K562 (cell line): ENCODE data around the gene PRDX1. TPM values are rescaled to one million over a fixed set of nuclear protein-coding genes. Genes with fewer than 3 reads are reported as not detected.

ENCODE experiments used
- ARID2 ChIP-seq: fragments of 450-650 bp; IDR thresholded peaks from 2 replicates; pipeline ENCODE4 v1.6.1; 2017; ENCODE audit warnings: antibody characterized with exemption, mild to moderate bottlenecking
- BHLHE40 ChIP-seq: IDR thresholded peaks from 2 replicates; pipeline ENCODE4 v1.6.1; 2011; ENCODE audit warnings: low read length, improper control_type of control experiment
- CUX1 ChIP-seq: fragments of 200-800 bp; sonication (Bioruptor generic); IDR thresholded peaks from 2 replicates; pipeline ENCODE4 v1.6.1; 2016; ENCODE audit warnings: missing genetic modification characterization, missing compliant biosample characterization
- E2F5 ChIP-seq: sonication (generic); formaldehyde crosslinking; IDR thresholded peaks from 2 replicates; pipeline ENCODE4 v1.8.0; 2022; ENCODE audit warnings: mild to moderate bottlenecking, missing genetic modification reagents
- HMGN3 ChIP-seq: IDR thresholded peaks from 2 replicates; pipeline ENCODE4 v1.6.1; 2011; ENCODE audit warnings: borderline replicate concordance, low read depth, mild to moderate bottlenecking, mixed read lengths, low read length; ENCODE audit not compliant: insufficient read length; ENCODE audit errors: extremely low read depth
- PHF21A ChIP-seq: fragments of 450-650 bp; IDR thresholded peaks from 2 replicates; pipeline ENCODE4 v1.6.1; 2017; ENCODE audit warnings: low read depth, borderline replicate concordance
- PTRF ChIP-seq: fragments of 450-650 bp; IDR thresholded peaks from 2 replicates; pipeline ENCODE4 v1.6.1; 2016; ENCODE audit warnings: mild to moderate bottlenecking, missing genetic modification characterization, missing compliant biosample characterization
- SMAD3 ChIP-seq: fragments of 450-650 bp; formaldehyde crosslinking; conservative IDR thresholded peaks from 2 replicates; pipeline ENCODE4 v1.4.0; 2020; ENCODE audit warnings: mild to moderate bottlenecking
- XRCC4 ChIP-seq: IDR thresholded peaks from one replicate; pipeline ENCODE4 v1.6.1; 2011; ENCODE audit not compliant: insufficient read depth, insufficient read length; ENCODE audit errors: extremely low read depth
- ZBTB17 ChIP-seq: fragments of 450-650 bp; formaldehyde crosslinking; IDR thresholded peaks from 2 replicates; pipeline ENCODE4 v1.4.0; 2020; ENCODE audit warnings: mild to moderate bottlenecking
- ZNF57 ChIP-seq: fragments of 450-650 bp; formaldehyde crosslinking; IDR thresholded peaks from 2 replicates; pipeline ENCODE4 v1.4.0; 2020; ENCODE audit warnings: mild to moderate bottlenecking, moderate library complexity
- polyA plus RNA-seq, 8 experiments: library from polyadenylated mRNA; depleted of rRNA in 4 of 8; stranded (reverse) in 5 of 8; unstranded in 3 of 8; fragments of >200 nt; fragmentation: Nextera tagmentation in 2 of 8; fragmentation: Illumina TruSeq in 1 of 8; extraction: Ambion mirVana in 2 of 8; extraction: Trizol in 1 of 8; gene quantifications; 2 replicates each; pipeline versions ENCODE4 v1.2.1 to v1.2.3, GENCODE V29; 2011 to 2014; ENCODE audit warnings: inconsistent platforms in 1 of 8, missing spikeins in 1 of 8
- total RNA-seq, 7 experiments: library from RNA; depleted of rRNA in 6 of 7; stranded (reverse); fragments of >200 nt in 6 of 7; fragmentation: Illumina TruSeq in 2 of 7; extraction: Trizol in 2 of 7; gene quantifications; 2 replicates each; pipeline versions ENCODE4 v1.2.1 to v1.2.3, GENCODE V29; 2011 to 2021; ENCODE audit warnings: low replicate concordance in 1 of 7
- TF ChIP-seq, protein P1 (sequence below): fragments of 450-650 bp; IDR thresholded peaks from 2 replicates; pipeline ENCODE4 v1.6.1; 2016; ENCODE audit warnings: low read depth
- TF ChIP-seq, protein P2 (sequence below): fragments of 450-650 bp; formaldehyde crosslinking; IDR thresholded peaks from 2 replicates; pipeline ENCODE4 v1.4.0; 2022; ENCODE audit warnings: missing genetic modification characterization

Gene PRDX1
- total and polyA plus RNA-seq, 9 of the 15 experiments (the other 6 are each of a cell fraction or from before 2014, with no cell fraction given) = 748 to 2,388 (median 1,045) TPM

GRCh38 chr1:45512641-45513054 is 9.0 kb downstream of the PRDX1 start (continued):
- TF ChIP-seq CUX1 (CRISPR knock-in tag) (no peak), SMAD3 (CRISPR knock-in tag) (0 out of 2 replicates have a peak, but pooled peaks have one; percentile 36), XRCC4 (no peak), PTRF (tag) (no peak), BHLHE40 (0 out of 2 replicates have a peak, but pooled peaks have one; percentile 29), PHF21A (no peak), ARID2 (no peak), HMGN3 (no peak), ZNF57 (CRISPR knock-in tag) (no peak), E2F5 (CRISPR knock-in tag) (no peak), ZBTB17 (CRISPR knock-in tag) (no peak)
- TF ChIP-seq, protein P1, sequence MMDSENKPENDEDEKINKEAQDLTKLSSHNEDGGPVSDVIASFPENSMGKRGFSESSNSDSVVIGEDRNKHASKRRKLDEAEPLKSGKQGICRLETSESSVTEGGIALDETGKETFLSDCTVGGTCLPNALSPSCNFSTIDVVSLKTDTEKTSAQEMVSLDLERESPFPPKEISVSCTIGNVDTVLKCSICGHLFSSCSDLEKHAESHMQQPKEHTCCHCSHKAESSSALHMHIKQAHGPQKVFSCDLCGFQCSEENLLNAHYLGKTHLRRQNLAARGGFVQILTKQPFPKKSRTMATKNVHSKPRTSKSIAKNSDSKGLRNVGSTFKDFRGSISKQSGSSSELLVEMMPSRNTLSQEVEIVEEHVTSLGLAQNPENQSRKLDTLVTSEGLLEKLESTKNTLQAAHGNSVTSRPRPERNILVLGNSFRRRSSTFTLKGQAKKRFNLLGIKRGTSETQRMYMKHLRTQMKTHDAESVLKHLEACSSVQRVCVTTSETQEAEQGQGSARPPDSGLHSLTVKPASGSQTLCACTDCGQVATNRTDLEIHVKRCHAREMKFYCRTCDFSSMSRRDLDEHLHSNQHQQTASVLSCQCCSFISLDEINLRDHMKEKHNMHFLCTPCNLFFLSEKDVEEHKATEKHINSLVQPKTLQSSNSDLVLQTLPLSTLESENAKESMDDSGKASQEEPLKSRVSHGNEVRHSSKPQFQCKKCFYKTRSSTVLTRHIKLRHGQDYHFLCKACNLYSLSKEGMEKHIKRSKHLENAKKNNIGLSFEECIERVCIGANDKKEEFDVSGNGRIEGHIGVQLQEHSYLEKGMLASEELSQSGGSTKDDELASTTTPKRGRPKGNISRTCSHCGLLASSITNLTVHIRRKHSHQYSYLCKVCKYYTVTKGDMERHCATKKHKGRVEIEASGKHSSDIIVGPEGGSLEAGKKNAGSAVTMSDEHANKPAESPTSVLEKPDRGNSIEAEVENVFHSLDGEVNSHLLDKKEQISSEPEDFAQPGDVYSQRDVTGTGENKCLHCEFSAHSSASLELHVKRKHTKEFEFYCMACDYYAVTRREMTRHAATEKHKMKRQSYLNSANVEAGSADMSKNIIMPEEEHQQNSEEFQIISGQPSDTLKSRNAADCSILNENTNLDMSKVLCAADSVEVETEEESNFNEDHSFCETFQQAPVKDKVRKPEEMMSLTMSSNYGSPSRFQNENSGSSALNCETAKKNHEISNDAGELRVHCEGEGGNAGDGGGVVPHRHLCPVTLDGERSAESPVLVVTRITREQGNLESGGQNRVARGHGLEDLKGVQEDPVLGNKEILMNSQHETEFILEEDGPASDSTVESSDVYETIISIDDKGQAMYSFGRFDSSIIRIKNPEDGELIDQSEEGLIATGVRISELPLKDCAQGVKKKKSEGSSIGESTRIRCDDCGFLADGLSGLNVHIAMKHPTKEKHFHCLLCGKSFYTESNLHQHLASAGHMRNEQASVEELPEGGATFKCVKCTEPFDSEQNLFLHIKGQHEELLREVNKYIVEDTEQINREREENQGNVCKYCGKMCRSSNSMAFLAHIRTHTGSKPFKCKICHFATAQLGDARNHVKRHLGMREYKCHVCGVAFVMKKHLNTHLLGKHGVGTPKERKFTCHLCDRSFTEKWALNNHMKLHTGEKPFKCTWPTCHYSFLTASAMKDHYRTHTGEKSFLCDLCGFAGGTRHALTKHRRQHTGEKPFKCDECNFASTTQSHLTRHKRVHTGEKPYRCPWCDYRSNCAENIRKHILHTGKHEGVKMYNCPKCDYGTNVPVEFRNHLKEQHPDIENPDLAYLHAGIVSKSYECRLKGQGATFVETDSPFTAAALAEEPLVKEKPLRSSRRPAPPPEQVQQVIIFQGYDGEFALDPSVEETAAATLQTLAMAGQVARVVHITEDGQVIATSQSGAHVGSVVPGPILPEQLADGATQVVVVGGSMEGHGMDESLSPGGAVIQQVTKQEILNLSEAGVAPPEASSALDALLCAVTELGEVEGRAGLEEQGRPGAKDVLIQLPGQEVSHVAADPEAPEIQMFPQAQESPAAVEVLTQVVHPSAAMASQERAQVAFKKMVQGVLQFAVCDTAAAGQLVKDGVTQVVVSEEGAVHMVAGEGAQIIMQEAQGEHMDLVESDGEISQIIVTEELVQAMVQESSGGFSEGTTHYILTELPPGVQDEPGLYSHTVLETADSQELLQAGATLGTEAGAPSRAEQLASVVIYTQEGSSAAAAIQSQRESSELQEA = no peak
- TF ChIP-seq, protein P2, sequence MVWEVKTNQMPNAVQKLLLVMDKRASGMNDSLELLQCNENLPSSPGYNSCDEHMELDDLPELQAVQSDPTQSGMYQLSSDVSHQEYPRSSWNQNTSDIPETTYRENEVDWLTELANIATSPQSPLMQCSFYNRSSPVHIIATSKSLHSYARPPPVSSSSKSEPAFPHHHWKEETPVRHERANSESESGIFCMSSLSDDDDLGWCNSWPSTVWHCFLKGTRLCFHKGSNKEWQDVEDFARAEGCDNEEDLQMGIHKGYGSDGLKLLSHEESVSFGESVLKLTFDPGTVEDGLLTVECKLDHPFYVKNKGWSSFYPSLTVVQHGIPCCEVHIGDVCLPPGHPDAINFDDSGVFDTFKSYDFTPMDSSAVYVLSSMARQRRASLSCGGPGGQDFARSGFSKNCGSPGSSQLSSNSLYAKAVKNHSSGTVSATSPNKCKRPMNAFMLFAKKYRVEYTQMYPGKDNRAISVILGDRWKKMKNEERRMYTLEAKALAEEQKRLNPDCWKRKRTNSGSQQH (CRISPR knock-in tag) = peak; percentile 30; the same call in 1 of the 2 replicates
